ENCODE results near the gene XRN1. TPM values are rescaled to one million over a fixed set of nuclear protein-coding genes. Genes with fewer than 3 reads are reported as not detected.
"Not testable (repeated sequence)": the region's sequence is repeated elsewhere in the genome, so short reads cannot be mapped to it uniquely, and the experiment has no call there.

Gene XRN1
- total RNA-seq, 4 donors from 2014 or later, result 30.7 to 63.1 (median 35.2) TPM

GRCh38 chr3:142356818-142357217 lies 91.0 kb downstream of the XRN1 start:
- ATAC-seq (ENCODE audit: low FRiP score) (no peak), DNase-seq (ENCODE audit: low spot score) (no peak)
- no peak for TF ChIP-seq CTCF (IDR thresholded peaks at IDR 0.05)

- DNase-seq (ENCODE audit: low spot score), result no peak
- TF ChIP-seq CTCF (IDR thresholded peaks at IDR 0.05), result no peak
- no peak for ATAC-seq (ENCODE audit: low FRiP score)
These were observed 92.1 kb downstream of the XRN1 start for GRCh38 chr3:142355692-142356091.

- DNase-seq (ENCODE audit: low spot score), result no peak
- ATAC-seq (ENCODE audit: low FRiP score), result no peak
- no peak for TF ChIP-seq CTCF (IDR thresholded peaks at IDR 0.05)
These were observed 93.8 kb downstream of the XRN1 start for GRCh38 chr3:142354076-142354475.

- ATAC-seq (ENCODE audit: low FRiP score) (no peak), DNase-seq (ENCODE audit: low spot score) (no peak)
- TF ChIP-seq CTCF (IDR thresholded peaks at IDR 0.05), result no peak
These were observed 94.3 kb downstream of the XRN1 start for GRCh38 chr3:142353571-142353970.

GRCh38 chr3:142352698-142353097 lies 95.1 kb downstream of the XRN1 start:
- DNase-seq (ENCODE audit: low spot score); ATAC-seq (ENCODE audit: low FRiP score): not testable (repeated sequence)

- ATAC-seq (ENCODE audit: low FRiP score) (no peak), DNase-seq (ENCODE audit: low spot score) (no peak)
- TF ChIP-seq CTCF (IDR thresholded peaks at IDR 0.05), result no peak
These were observed 99.4 kb downstream of the XRN1 start for GRCh38 chr3:142348460-142348859.

- TF ChIP-seq CTCF (IDR thresholded peaks at IDR 0.05), result no peak
- ATAC-seq (ENCODE audit: low FRiP score) (no peak), DNase-seq (ENCODE audit: low spot score) (no peak)
These were observed 109.8 kb downstream of the XRN1 start for GRCh38 chr3:142337994-142338393.

- no peak for ATAC-seq (ENCODE audit: low FRiP score)
- no peak for TF ChIP-seq CTCF (IDR thresholded peaks at IDR 0.05)
- DNase-seq (ENCODE audit: low spot score), result no peak
These were observed 115.4 kb downstream of the XRN1 start for GRCh38 chr3:142332390-142332789.

GRCh38 chr3:142324275-142324953 lies 123.4 kb downstream of the XRN1 start:
- not testable (repeated sequence) for DNase-seq (ENCODE audit: low spot score); ATAC-seq (ENCODE audit: low FRiP score)

All from omental fat pad (tissue), 4 donors.